Measurements from ENCODE around the gene CHMP1A. TPM values are rescaled to one million over a fixed set of nuclear protein-coding genes. Genes with fewer than 3 reads are reported as not detected.

The CHMP1A gene
- total RNA-seq, 1 experiment from 2014 or later = 59.7 TPM

GRCh38 chr16:89645122-89645521 lies 12.4 kb downstream of the CHMP1A start:
- H3K27ac Mint-ChIP-seq (ENCODE audit: low read depth, unreplicated experiment) = no peak overlapping the region
- POLR2A ChIA-PET = no interaction called here
- CTCF ChIA-PET = interaction anchor here (0.6 kb wide), 1 partner anchor 55 kb away, joined by 3 read pairs; no protein-coding TSS in a partner anchor
- H3K27me3 Mint-ChIP-seq (ENCODE audit: insufficient read depth, unreplicated experiment) = no peaks in the 10 kb centered on the region
- no peaks in the 10 kb centered on the region for H3K9me3 Mint-ChIP-seq (ENCODE audit: unreplicated experiment)
- DNase-seq (ENCODE audit: unreplicated experiment) = no peak
- H3K36me3 Mint-ChIP-seq (ENCODE audit: insufficient read depth, unreplicated experiment) = peaks cover 38% of the 10 kb centered on the region
- BruUV-seq (replicated peaks) = no TSS peak
- TF ChIP-seq CTCF (IDR thresholded peaks at IDR 0.05; ENCODE audit: unreplicated experiment) = no peak
- intact Hi-C loops (cut with micrococcal nuclease) = no loop called here
- H3K4me3 Mint-ChIP-seq (ENCODE audit: unreplicated experiment) = no peak overlapping the region
- H3K4me1 Mint-ChIP-seq (ENCODE audit: insufficient read depth, unreplicated experiment) = peaks cover 12% of the 10 kb centered on the region

GRCh38 chr16:89643769-89644300 lies 13.7 kb downstream of the CHMP1A start:
- Mint-ChIP-seq H3K4me1 (ENCODE audit: insufficient read depth, unreplicated experiment) (peaks cover 12% of the 10 kb centered on the region), H3K27ac (ENCODE audit: low read depth, unreplicated experiment) (no peak overlapping the region), H3K9me3 (ENCODE audit: unreplicated experiment) (no peaks in the 10 kb centered on the region), H3K4me3 (ENCODE audit: unreplicated experiment) (no peak overlapping the region), H3K36me3 (ENCODE audit: insufficient read depth, unreplicated experiment) (peaks cover 29% of the 10 kb centered on the region), H3K27me3 (ENCODE audit: insufficient read depth, unreplicated experiment) (no peaks in the 10 kb centered on the region)
- no peak for DNase-seq (ENCODE audit: unreplicated experiment)
- intact Hi-C loops (cut with micrococcal nuclease) = no loop called here
- TF ChIP-seq CTCF (IDR thresholded peaks at IDR 0.05; ENCODE audit: unreplicated experiment) = no peak
- CTCF ChIA-PET = interaction anchor here (4.7 kb wide), 1 partner anchor 28 kb away, joined by 27 read pairs; no protein-coding TSS in a partner anchor
- POLR2A ChIA-PET = interaction anchor here (1.2 kb wide), 1 partner anchor 9 kb away, joined by 3 read pairs; no protein-coding TSS in a partner anchor
- BruUV-seq (replicated peaks) = no TSS peak

- Mint-ChIP-seq H3K4me1 (ENCODE audit: insufficient read depth, unreplicated experiment) (peaks cover 12% of the 10 kb centered on the region), H3K27ac (ENCODE audit: low read depth, unreplicated experiment) (no peak overlapping the region), H3K4me3 (ENCODE audit: unreplicated experiment) (no peak overlapping the region), H3K36me3 (ENCODE audit: insufficient read depth, unreplicated experiment) (peaks cover 28% of the 10 kb centered on the region), H3K9me3 (ENCODE audit: unreplicated experiment) (no peaks in the 10 kb centered on the region), H3K27me3 (ENCODE audit: insufficient read depth, unreplicated experiment) (no peaks in the 10 kb centered on the region)
- BruUV-seq (replicated peaks) = TSS peak; percentile 9
- DNase-seq (ENCODE audit: unreplicated experiment) = no peak
- TF ChIP-seq CTCF (IDR thresholded peaks at IDR 0.05; ENCODE audit: unreplicated experiment) = no peak
- CTCF ChIA-PET = interaction anchor here (0.8 to 4.7 kb wide), 6 partner anchors 10 to 86 kb away, joined by 3 to 27 read pairs (median 6); partner anchors contain the start of gene DPEP1
- intact Hi-C loops (cut with micrococcal nuclease) = no loop called here
- POLR2A ChIA-PET = interaction anchor here (1.5 kb wide), 2 partner anchors 10 to 134 kb away, joined by 3 to 4 read pairs; partner anchors contain the start of gene SPG7
Observed at GRCh38 chr16:89642574-89642973, 14.9 kb downstream of the CHMP1A start.

GRCh38 chr16:89641458-89642119 lies 15.9 kb downstream of the CHMP1A start:
- Mint-ChIP-seq H3K4me3 (ENCODE audit: unreplicated experiment) (no peak overlapping the region), H3K4me1 (ENCODE audit: insufficient read depth, unreplicated experiment) (peaks cover 8% of the 10 kb centered on the region), H3K27ac (ENCODE audit: low read depth, unreplicated experiment) (no peak overlapping the region), H3K27me3 (ENCODE audit: insufficient read depth, unreplicated experiment) (no peaks in the 10 kb centered on the region), H3K9me3 (ENCODE audit: unreplicated experiment) (no peaks in the 10 kb centered on the region), H3K36me3 (ENCODE audit: insufficient read depth, unreplicated experiment) (peaks cover 18% of the 10 kb centered on the region)
- intact Hi-C loops (cut with micrococcal nuclease) = loop anchor here (1.0 to 2.0 kb wide), 4 partner anchors 26 to 67 kb away; no protein-coding TSS in a partner anchor
- CTCF ChIA-PET = interaction anchor here (0.6 to 4.7 kb wide), 26 partner anchors 8 to 531 kb away, joined by 3 to 27 read pairs (median 4); partner anchors contain the start of genes CPNE7, DPEP1 and ZNF778
- POLR2A ChIA-PET = interaction anchor here (1.2 to 1.6 kb wide), 6 partner anchors 17 to 133 kb away, joined by 3 to 5 read pairs (median 4); partner anchors contain the start of gene SPG7
- no TSS peak for BruUV-seq (replicated peaks)
- TF ChIP-seq CTCF (IDR thresholded peaks at IDR 0.05; ENCODE audit: unreplicated experiment) = no peak
- no peak for DNase-seq (ENCODE audit: unreplicated experiment)

All from MCF 10A (cell line).